Measurements from ENCODE around the gene CADM2. TPM values are rescaled to one million over a fixed set of nuclear protein-coding genes. Genes with fewer than 3 reads are reported as not detected.

CADM2 gene
- total RNA-seq, 1 experiment from 2014 or later: 0.64 TPM

DNA sequence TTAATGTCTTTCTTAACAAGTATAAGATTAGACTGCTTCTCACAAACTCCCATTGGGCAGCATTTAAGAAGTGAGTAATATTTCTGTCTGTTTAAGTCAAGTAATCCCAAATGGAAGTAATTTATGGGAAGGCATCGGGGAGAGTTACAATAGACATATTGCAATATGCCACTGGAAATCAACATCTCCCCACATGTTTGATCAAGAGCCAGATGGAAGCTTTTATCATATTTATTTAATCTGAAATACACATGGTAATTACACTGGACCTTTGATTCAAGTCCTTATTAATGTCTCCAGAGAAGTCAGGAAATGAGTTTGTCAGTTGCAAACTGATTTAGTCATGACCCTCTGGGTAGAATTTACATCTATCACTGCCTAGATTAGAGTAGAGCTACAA is 1088.4 kb downstream of the CADM2 start:
- no peaks in the 10 kb centered on the region for H3K27me3 ChIP-seq (ENCODE audit: control insufficient read depth, insufficient read depth, low read length)
- H3K4me3 ChIP-seq (ENCODE audit: low read depth in 2 of 2, low read length in 2 of 2): no peak overlapping the region
- no peaks in the 10 kb centered on the region for H3K36me3 ChIP-seq (ENCODE audit: control insufficient read depth, insufficient read depth, low read length)
- H3K9me3 ChIP-seq (ENCODE audit: control insufficient read depth, insufficient read depth, low read depth, low read length): no peaks in the 10 kb centered on the region
- no peak for ATAC-seq
- intact Hi-C loops (cut with micrococcal nuclease; ENCODE audit: unreplicated experiment) (no loop called here), in situ Hi-C loops (cut with HindIII; ENCODE audit: low pct_unique_long_range_greater_than_20kb, low sequenced_read_pairs) (no loop called here)
- no peaks in the 10 kb centered on the region for H3K4me1 ChIP-seq (ENCODE audit: control insufficient read depth, insufficient read depth, low read length)
- TF ChIP-seq TCF7L2 (IDR thresholded peaks at IDR 0.05; ENCODE audit: low read depth, low read length): no peak
- no peak for TF ChIP-seq POLR2AphosphoS5 (IDR thresholded peaks at IDR 0.05; ENCODE audit: low read depth, low read length)
- TF ChIP-seq SIN3A (IDR thresholded peaks at IDR 0.05; ENCODE audit: borderline replicate concordance, insufficient read depth, low read depth, low read length): no peak
- ChIA-PET POLR2A (no interaction called here), CTCF (no interaction called here)
- no TSS peak for BruUV-seq (replicated peaks)
- DNase-seq (ENCODE audit: low read depth, low spot score): no peak
- no peak overlapping the region for H3K27ac ChIP-seq (ENCODE audit: low read length)

DNA sequence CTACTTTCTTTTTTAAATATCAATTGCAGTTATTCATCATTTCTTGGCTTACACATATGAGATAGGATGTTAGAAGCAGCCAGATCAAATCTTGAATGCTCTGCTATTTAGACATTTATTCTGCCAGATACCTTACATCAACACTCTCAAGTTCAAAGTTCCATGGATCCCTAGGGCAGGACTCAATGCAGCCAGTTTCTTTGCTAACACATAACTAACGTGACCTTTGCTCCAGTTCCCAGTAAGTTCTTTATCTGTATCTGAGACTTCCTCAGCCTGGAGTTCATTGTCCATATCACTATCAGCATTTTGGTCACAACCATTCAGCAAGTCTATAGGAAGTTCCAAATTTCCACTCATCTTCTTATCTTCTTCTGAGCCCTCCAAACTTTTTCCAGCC is 1092.3 kb downstream of the CADM2 start:
- H3K4me3 ChIP-seq (ENCODE audit: low read depth in 2 of 2, low read length in 2 of 2): no peak overlapping the region
- ATAC-seq: no peak
- DNase-seq (ENCODE audit: low read depth, low spot score): no peak
- CTCF ChIA-PET: no interaction called here
- no peaks in the 10 kb centered on the region for H3K27me3 ChIP-seq (ENCODE audit: control insufficient read depth, insufficient read depth, low read length)
- in situ Hi-C loops (cut with HindIII; ENCODE audit: low pct_unique_long_range_greater_than_20kb, low sequenced_read_pairs): no loop called here
- intact Hi-C loops (cut with micrococcal nuclease; ENCODE audit: unreplicated experiment): no loop called here
- H3K36me3 ChIP-seq (ENCODE audit: control insufficient read depth, insufficient read depth, low read length): no peaks in the 10 kb centered on the region
- no TSS peak for BruUV-seq (replicated peaks)
- H3K27ac ChIP-seq (ENCODE audit: low read length): no peak overlapping the region
- no peaks in the 10 kb centered on the region for H3K9me3 ChIP-seq (ENCODE audit: control insufficient read depth, insufficient read depth, low read depth, low read length)
- H3K4me1 ChIP-seq (ENCODE audit: control insufficient read depth, insufficient read depth, low read length): no peaks in the 10 kb centered on the region
- TF ChIP-seq POLR2AphosphoS5 (IDR thresholded peaks at IDR 0.05; ENCODE audit: low read depth, low read length) (no peak), TCF7L2 (IDR thresholded peaks at IDR 0.05; ENCODE audit: low read depth, low read length) (no peak), SIN3A (IDR thresholded peaks at IDR 0.05; ENCODE audit: borderline replicate concordance, insufficient read depth, low read depth, low read length) (no peak)
- TF ChIP-seq, protein P1, sequence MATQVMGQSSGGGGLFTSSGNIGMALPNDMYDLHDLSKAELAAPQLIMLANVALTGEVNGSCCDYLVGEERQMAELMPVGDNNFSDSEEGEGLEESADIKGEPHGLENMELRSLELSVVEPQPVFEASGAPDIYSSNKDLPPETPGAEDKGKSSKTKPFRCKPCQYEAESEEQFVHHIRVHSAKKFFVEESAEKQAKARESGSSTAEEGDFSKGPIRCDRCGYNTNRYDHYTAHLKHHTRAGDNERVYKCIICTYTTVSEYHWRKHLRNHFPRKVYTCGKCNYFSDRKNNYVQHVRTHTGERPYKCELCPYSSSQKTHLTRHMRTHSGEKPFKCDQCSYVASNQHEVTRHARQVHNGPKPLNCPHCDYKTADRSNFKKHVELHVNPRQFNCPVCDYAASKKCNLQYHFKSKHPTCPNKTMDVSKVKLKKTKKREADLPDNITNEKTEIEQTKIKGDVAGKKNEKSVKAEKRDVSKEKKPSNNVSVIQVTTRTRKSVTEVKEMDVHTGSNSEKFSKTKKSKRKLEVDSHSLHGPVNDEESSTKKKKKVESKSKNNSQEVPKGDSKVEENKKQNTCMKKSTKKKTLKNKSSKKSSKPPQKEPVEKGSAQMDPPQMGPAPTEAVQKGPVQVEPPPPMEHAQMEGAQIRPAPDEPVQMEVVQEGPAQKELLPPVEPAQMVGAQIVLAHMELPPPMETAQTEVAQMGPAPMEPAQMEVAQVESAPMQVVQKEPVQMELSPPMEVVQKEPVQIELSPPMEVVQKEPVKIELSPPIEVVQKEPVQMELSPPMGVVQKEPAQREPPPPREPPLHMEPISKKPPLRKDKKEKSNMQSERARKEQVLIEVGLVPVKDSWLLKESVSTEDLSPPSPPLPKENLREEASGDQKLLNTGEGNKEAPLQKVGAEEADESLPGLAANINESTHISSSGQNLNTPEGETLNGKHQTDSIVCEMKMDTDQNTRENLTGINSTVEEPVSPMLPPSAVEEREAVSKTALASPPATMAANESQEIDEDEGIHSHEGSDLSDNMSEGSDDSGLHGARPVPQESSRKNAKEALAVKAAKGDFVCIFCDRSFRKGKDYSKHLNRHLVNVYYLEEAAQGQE (IDR thresholded peaks at IDR 0.05; ENCODE audit: insufficient read depth in 1 of 2, low read depth in 2 of 2, low read length in 1 of 2): no peak
- TF ChIP-seq, protein P2, sequence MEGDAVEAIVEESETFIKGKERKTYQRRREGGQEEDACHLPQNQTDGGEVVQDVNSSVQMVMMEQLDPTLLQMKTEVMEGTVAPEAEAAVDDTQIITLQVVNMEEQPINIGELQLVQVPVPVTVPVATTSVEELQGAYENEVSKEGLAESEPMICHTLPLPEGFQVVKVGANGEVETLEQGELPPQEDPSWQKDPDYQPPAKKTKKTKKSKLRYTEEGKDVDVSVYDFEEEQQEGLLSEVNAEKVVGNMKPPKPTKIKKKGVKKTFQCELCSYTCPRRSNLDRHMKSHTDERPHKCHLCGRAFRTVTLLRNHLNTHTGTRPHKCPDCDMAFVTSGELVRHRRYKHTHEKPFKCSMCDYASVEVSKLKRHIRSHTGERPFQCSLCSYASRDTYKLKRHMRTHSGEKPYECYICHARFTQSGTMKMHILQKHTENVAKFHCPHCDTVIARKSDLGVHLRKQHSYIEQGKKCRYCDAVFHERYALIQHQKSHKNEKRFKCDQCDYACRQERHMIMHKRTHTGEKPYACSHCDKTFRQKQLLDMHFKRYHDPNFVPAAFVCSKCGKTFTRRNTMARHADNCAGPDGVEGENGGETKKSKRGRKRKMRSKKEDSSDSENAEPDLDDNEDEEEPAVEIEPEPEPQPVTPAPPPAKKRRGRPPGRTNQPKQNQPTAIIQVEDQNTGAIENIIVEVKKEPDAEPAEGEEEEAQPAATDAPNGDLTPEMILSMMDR (IDR thresholded peaks at IDR 0.05): no peak
- POLR2A ChIA-PET: no interaction called here

DNA sequence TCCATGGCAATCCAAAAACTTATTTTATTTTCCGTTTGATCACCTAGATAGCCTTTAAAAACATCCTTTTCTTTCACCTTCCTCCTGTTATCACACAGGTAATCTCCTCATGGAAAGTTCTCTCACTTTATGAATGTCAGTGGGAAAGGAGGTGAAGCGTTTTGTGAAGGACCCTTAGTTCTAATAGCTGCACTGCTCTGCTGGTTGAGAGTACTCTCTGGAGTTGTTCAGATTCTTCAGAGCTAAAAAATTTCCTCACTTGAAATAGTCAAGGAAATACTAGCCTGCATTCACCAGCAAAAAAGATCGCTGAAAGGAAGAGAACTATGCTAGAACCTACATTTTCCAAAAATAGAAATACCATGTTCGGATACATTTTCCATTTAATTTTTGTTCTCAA is 1097.2 kb downstream of the CADM2 start:
- CTCF ChIA-PET: no interaction called here
- POLR2A ChIA-PET: no interaction called here
- no peak for ATAC-seq
- no peaks in the 10 kb centered on the region for H3K9me3 ChIP-seq (ENCODE audit: control insufficient read depth, insufficient read depth, low read depth, low read length)
- in situ Hi-C loops (cut with HindIII; ENCODE audit: low pct_unique_long_range_greater_than_20kb, low sequenced_read_pairs) (no loop called here), intact Hi-C loops (cut with micrococcal nuclease; ENCODE audit: unreplicated experiment) (no loop called here)
- H3K27ac ChIP-seq (ENCODE audit: low read length): no peak overlapping the region
- BruUV-seq (replicated peaks): no TSS peak
- H3K27me3 ChIP-seq (ENCODE audit: control insufficient read depth, insufficient read depth, low read length): no peaks in the 10 kb centered on the region
- DNase-seq (ENCODE audit: low read depth, low spot score): no peak
- H3K4me3 ChIP-seq (ENCODE audit: low read depth in 2 of 2, low read length in 2 of 2): no peak overlapping the region
- TF ChIP-seq TCF7L2 (IDR thresholded peaks at IDR 0.05; ENCODE audit: low read depth, low read length) (no peak), SIN3A (IDR thresholded peaks at IDR 0.05; ENCODE audit: borderline replicate concordance, insufficient read depth, low read depth, low read length) (no peak), POLR2AphosphoS5 (IDR thresholded peaks at IDR 0.05; ENCODE audit: low read depth, low read length) (no peak)
- TF ChIP-seq, protein P2 (IDR thresholded peaks at IDR 0.05): no peak
- TF ChIP-seq, protein P1 (IDR thresholded peaks at IDR 0.05; ENCODE audit: insufficient read depth in 1 of 2, low read depth in 2 of 2, low read length in 1 of 2): no peak
- H3K36me3 ChIP-seq (ENCODE audit: control insufficient read depth, insufficient read depth, low read length): no peaks in the 10 kb centered on the region
- no peaks in the 10 kb centered on the region for H3K4me1 ChIP-seq (ENCODE audit: control insufficient read depth, insufficient read depth, low read length)
